ENCODE measurements around the gene NUTM2B.
"Not testable (repeated sequence)": the region's sequence is repeated elsewhere in the genome, so short reads cannot be mapped to it uniquely, and the experiment has no call there.

Gene NUTM2B

DNA sequence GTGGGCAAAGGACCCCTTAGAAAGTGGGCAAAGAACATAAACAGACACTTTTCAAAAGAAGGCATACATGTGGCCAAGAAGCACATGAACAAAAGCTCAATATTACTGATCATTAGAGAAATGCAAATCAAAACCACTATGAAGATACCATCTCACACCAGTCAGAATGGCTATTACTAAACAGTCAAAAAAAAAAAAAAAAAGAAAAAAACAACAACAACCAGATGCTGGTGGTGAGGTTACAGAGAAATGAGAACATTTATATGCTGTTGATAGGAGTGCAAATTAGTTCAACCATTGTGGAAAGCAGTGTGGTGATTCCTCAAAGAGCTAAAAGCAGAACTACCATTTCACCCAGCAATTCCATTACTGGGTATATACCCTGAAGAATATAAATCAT is 50.6 kb downstream of the NUTM2B start:
- not testable (repeated sequence) for DNase-seq

DNA sequence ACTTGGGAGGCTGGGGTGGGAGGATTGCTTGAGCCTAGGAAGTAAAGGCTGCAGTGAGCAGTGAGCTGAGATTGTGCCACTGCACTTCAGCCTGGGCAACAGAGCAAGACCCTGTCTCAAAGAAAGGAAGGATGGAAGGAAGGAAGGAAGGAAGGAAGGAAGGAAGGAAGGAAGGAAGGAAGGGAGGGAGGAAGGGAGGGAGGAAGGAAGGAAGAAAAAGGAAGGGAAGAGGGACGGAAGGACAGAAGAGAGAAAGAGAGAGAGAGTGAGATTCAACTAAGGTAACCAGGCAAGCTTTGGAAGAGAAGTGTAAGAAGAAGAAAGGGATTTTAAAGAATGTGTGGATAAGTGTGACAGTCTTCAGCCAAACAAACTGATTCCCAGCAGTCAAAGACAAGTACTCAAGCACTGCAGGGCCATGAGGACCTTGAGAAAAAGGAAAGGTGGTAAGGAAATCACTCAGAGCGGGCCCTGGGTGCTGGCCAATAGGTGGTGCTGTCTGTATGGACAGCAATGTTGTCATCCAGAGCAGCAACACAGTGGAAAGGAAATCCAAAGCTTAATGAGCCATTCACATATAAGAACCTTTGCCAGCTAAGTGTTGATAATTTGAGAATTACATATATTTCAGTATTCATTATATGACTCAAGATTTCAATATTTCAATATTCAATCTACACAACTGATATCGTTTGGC is 55.4 kb downstream of the NUTM2B start:
- DNase-seq = not testable (repeated sequence)
